Fibroblast of the aortic adventitia (primary cell): ENCODE data around the gene RABEP1. TPM values are rescaled to one million over a fixed set of nuclear protein-coding genes. Genes with fewer than 3 reads are reported as not detected.
A peak's percentile ranks its signal among the peaks of the same experiment; 100 is the strongest.

Experiments used
- DNase-seq: peaks from one replicate; pipeline ENCODE4 v3.0.0-alpha.2; 2010; ENCODE audit warnings: low read depth
- H3K4me3 ChIP-seq: 2 replicates; pipeline ENCODE4 v1.5.1; 2011; ENCODE audit warnings: low read depth, mild to moderate bottlenecking, control low read depth, low read length, moderate library complexity
- total RNA-seq: library from RNA; depleted of rRNA; stranded (reverse); fragments of >200 nt; gene quantifications from 2 replicates; pipeline ENCODE4 v1.2.3, GENCODE V29; 2012; ENCODE audit warnings: low replicate concordance
- TF ChIP-seq, protein P1 (sequence below): IDR thresholded peaks from 2 replicates; pipeline ENCODE4 v1.5.1; 2011; ENCODE audit warnings: mild to moderate bottlenecking, low read length, control low read depth, inconsistent platforms; ENCODE audit not compliant: insufficient read depth

The RABEP1 gene
- total RNA-seq, 1 donor: 43.5 TPM

- DNase-seq: no peak
- H3K4me3 ChIP-seq: no peak overlapping the region
- TF ChIP-seq, protein P1, sequence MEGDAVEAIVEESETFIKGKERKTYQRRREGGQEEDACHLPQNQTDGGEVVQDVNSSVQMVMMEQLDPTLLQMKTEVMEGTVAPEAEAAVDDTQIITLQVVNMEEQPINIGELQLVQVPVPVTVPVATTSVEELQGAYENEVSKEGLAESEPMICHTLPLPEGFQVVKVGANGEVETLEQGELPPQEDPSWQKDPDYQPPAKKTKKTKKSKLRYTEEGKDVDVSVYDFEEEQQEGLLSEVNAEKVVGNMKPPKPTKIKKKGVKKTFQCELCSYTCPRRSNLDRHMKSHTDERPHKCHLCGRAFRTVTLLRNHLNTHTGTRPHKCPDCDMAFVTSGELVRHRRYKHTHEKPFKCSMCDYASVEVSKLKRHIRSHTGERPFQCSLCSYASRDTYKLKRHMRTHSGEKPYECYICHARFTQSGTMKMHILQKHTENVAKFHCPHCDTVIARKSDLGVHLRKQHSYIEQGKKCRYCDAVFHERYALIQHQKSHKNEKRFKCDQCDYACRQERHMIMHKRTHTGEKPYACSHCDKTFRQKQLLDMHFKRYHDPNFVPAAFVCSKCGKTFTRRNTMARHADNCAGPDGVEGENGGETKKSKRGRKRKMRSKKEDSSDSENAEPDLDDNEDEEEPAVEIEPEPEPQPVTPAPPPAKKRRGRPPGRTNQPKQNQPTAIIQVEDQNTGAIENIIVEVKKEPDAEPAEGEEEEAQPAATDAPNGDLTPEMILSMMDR: no peak
Measured at GRCh38 chr17:5361426-5361825, 79.3 kb downstream of the RABEP1 start.

DNA sequence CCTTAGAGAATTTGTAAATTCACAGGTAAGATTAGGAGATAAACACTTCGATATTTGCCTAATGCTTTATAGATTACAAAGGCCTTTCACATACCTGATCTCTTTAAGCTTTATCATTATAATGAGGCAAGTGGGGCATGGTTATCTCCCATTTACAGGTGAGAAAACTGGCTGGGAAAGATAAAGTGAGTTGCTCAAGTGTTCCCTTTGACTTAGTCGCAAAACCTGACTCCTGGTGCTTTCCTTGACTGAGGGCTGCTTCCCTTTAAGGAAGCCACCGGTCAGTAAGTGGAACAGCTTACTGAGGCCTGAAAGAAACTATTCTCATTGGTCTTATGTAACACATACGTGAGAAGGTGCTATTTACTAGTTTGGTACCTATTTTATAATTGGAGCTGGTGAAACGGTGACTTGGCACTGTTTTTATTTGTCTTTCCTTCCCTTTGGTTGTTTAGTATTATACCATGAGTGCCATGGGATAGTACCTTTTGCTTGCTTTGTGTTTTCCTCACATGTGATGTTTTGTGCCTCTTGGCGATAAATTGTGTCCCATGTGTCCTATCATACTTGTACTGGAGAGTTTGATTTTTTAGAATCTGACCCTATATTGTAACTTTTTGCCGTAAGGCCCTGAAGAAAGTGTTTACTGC lies 80.2 kb downstream of the RABEP1 start:
- TF ChIP-seq, protein P1: no peak
- no peak overlapping the region for H3K4me3 ChIP-seq
- no peak for DNase-seq

GRCh38 chr17:5364156-5364555 lies 82.1 kb downstream of the RABEP1 start:
- DNase-seq: peak; percentile 65
- TF ChIP-seq, protein P1: no peak
- no peak overlapping the region for H3K4me3 ChIP-seq

DNA sequence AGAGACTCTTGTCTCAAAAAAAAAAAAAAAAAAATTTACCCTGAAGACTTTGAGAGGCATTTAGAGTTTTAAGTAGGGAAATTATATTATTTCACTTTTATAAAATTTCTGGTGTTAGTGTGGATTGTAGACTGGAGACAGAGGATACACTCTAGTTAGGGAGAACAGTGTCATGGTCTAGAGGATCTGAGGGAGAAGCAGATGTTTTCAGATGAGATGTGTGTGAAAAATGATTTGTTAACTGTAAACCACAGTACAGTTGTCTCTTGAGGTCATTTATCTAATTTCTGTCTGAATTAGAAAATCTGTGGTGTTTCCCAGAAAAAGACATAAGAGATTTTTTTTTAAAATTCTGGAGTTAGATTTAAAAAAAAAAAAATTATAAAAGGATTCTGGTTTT lies 82.6 kb downstream of the RABEP1 start:
- TF ChIP-seq, protein P1: no peak
- DNase-seq: no peak
- H3K4me3 ChIP-seq: no peak overlapping the region

DNA sequence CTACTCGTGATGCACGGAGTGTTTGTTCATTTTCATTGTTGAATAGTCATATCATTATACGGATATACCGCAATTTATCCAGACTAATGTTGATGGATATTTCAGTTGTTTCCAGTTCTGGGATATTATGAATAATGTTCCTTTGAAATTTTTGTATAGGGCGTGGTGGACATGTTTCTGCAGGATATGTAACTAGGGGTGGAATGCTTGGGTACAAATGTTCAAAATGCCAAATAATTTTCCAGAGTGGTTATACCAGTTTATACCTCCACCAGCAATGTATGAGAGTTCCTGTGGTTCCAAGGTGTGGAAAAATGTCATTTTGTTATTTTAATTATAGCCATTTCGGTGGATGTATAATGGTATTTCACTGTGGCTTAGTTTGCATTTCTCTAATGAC lies 83.7 kb downstream of the RABEP1 start:
- no peak overlapping the region for H3K4me3 ChIP-seq
- TF ChIP-seq, protein P1: no peak
- no peak for DNase-seq

DNA sequence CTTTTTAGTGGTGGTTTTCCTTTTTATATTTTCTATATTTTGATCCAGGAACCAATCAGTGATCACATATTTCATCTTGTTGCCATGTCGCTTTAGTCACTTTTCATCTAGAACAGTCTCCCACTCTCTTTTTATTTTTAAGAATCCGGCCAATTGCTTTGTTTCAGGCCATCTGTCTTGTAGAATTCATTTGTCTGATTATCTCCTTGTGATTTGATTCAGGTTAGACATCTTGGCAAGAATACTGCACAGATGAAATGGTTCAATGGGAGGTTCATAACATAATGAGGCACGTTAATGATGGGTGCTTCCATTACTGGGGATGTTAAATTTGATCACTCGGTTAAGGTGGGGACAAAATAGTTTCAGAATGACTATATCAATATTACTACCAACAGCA lies 88.3 kb downstream of the RABEP1 start:
- no peak overlapping the region for H3K4me3 ChIP-seq
- TF ChIP-seq, protein P1: no peak
- DNase-seq: no peak

GRCh38 chr17:5373112-5373511 lies 91.0 kb downstream of the RABEP1 start:
- no peak overlapping the region for H3K4me3 ChIP-seq
- no peak for DNase-seq
- TF ChIP-seq, protein P1: no peak
